Hematopoietic multipotent progenitor cell treated with erythropoietin and hydrocortisone succinate and interleukin-3 and kit ligand, for 6 days (in vitro differentiated cells): ENCODE data around the gene REEP6.
"Not testable (repeated sequence)": the region's sequence is repeated elsewhere in the genome, so short reads cannot be mapped to it uniquely, and the experiment has no call there.

ENCODE experiments used
- DNase-seq: peaks from one replicate; pipeline ENCODE4 v3.0.0-alpha.2; 2015

Gene REEP6

DNA sequence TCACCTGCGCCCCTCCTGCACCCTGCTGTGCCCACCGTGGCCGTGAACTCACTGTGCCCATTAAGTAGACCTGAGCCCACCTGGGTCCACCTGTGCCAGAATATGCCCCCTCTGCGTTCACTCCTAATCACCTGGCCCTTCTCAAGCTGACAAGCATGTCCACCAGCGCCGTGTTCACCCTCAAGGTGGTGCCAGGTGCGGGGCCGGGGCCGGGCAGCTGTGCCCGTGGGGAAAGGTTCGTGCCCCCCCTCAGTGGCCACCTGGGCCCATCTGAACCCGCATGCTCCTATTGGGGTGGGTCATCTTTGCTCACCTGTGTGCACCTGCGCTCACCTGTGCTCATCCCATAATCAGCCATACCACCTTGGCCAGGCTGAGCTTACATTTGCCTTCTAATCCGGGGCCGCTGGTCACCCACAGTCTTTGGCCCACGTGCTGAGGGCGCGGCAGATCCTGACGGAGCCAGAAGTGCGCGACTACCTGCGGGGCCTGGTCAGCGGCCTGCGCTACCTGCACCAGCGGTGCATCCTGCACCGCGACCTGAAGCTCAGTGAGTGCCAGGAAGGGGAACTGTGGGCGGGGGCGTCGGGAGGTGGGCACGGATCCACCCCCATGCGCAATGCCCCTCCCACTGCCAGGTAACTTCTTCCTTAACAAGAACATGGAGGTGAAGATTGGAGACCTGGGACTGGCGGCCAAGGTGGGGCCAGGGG, 35.2 kb downstream of the REEP6 start:
- DNase-seq: no peak

DNA sequence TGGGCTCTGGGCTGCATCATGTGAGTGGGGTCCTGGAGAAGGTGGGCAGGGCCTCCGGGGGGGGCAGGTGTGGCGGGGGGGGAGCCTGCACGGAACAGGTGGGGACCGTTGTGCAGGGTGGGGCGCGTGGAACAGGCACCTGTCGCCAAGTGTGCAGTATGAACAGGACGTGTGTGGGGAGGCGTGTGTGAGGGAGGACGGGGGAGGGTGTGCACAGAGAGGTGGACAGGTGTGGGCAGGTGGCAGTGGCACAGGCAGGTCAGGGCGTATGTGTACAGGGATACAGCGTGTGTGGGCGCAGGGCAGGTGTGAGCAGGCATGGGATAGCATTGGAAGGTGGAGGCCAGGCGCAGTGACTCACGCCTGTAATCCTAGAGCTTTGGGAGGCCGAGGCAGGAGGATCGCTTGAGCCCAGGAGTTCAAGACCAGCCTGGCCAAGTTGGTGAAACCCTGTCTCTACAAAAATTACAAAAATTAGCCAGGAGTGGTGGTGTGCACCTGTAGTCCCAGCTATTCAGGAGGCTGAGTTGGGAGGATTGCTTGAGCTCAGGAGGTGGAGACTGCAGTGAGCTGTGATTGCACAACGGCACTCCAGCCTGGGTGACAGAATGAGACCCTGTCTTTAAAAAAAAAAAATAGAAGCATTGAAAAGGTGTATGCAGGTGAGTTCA, 36.1 kb downstream of the REEP6 start:
- DNase-seq: no peak

DNA sequence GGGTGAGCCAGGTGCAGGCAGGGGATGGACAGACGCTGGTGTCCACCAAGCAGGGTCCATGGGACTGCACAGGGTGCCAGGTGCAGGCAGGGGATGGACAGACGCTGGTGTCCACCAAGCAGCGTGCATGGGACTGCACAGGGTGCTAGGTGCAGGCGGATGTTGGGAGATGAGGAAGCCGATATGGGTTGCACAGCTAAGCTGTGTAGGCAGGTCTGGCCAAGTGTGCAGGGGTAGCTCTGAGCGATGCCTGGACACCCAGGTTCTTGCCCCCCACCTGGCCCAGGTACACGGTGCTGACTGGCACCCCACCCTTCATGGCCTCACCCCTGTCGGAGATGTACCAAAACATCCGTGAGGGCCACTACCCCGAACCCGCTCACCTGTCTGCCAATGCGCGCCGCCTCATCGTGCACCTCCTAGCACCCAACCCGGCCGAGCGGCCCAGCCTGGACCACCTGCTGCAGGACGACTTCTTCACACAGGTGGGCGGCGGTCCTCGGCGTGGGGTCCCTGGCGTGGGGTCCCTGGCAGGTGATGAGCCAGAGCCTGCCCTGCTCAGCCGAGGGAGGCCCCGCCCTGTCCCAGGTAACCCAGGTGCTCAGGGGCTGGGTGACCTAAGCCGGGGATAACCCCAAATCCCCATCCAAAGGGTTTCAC, 36.8 kb downstream of the REEP6 start:
- no peak for DNase-seq

DNA sequence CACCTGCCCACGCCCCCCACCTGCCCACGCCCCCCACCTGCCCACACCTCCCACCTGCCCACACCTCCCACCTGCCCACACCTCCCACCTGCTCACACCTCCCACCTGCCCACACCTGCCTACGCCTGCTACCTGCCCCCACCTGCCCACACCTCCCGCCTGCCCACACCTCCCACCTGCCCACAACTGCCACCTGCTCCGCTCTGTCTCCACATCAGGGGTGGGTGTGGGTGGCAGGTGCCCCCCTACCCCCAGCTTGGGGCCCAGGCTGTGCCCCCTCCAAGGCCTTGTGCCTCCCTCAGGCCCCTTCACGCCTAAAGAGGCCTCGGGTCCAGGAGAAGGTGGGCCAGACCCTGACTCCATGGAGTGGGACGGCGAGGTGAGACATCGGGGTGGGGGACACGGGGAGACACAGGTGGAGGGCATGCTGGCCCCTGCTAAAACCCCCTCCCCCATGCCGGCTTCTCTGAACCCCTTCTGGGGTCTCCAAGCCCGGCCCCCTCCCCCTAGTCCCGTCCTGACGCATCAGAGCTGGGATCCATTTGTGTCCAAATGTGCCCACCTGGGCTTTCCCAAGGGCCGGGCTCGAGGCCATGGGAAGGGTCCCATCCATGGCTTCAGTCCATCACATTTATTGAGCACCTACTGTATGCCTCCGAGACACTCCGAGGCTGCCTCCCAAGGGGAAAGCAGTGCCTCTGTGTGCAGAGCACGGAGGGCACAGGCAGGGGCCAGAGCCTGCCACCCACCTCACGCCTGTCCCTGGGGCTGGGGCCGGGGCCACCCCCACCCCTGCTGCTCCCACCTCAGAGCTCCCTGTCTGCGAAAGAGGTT, 37.8 kb downstream of the REEP6 start:
- DNase-seq: no peak

DNA sequence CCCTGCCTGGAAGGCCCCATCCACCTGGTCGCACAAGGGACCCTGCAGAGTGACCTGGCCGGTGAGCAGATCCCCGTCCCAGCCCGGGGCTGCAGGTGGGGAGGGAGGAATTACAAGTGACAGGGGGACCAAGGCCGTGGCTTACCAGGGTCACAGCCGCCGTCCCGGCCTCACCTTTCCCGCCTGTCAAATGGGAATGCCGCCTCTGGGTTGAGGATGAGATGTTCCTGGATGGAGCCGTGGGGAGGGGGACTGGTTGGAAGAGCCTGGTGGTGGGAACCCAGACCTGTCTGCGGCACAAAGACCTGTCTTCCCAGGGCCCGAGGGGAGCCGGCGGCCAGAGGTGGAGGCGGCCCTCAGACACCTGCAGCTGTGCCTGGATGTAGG, 38.4 kb downstream of the REEP6 start:
- no peak for DNase-seq

DNA sequence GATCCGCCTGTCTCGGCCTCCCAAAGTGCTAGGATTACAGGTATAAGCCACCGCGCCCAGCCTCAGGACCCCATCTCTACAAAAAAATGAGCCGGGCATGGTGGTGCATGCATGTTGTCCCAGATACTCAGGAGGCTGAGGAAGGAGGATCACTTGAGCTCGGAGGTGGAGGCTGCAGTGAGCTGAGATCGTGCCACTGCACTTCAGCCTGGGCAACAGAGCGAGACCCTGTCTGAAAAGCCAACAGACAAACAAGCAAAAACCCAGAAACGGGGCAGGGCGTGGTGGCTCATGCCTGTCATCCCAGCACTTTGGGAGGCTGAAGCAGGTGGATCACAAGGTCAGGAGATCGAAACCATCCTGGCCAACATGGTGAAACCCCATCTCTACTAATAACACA, 39.9 kb downstream of the REEP6 start:
- DNase-seq: not testable (repeated sequence)

DNA sequence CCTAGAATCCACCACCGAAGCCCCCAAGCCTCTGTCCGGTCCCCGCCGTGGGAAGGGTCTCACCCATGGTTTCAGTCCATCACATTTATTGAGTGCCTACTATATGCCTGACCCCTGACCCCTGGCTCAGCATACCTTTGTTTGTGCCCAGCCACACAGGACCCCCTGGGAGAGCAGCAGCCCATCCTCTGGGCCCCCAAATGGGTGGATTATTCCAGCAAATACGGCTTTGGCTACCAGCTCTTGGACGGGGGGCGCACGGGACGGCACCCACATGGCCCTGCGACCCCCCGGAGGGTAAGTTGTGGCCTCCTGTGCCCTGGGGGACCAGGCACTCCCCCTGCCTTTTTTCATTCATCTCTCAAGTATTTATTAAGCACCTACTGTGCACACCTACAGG, 40.6 kb downstream of the REEP6 start:
- no peak for DNase-seq

DNA sequence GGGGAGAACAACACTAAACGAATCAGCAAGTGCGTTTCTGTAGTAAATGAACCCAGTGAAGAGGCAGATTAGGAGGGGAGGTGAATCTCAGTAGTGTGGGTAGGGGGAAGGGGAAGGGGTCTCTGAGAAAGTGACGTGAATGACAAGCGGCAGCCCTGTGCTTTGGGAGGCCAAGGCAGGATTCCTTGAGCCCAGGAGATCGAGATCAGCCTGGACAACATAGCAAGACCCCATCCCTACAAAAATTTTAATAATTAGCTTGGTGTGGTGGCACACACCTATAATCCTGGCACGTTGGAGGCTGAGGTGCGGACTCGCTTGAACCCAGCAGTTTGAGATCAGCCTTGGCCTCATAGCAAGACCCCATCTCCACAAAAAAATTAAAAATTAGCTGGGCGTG, 41.0 kb downstream of the REEP6 start:
- DNase-seq: no peak

DNA sequence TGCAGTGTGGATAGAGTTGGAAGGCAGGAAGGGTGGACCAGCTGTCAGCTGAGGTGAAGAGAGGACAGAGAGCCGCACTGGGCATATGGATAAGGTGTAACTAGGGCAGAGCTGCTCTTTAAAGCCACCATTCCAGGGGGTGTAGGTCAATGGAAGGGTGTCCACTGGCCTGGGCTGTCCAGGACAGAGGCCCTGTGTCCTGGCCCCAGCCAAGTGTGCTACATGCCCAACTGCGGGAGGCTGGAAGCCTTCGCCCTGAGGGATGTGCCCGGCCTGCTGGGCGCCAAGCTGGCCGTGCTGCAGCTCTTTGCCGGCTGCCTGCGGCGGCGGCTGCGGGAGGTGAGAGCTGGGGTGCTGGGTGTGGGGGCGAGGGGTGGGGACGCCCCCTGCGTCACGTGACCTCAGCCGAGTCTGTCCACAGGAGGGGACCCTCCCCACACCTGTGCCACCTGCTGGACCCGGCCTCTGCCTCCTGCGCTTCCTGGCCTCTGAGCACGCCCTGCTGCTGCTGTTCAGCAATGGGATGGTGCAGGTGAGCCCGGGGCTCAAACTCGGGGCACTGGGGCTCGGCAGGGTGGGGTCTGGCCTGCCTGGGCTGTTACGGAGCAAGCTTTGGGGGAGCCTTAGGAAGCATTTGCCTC, 42.6 kb downstream of the REEP6 start:
- DNase-seq: no peak

DNA sequence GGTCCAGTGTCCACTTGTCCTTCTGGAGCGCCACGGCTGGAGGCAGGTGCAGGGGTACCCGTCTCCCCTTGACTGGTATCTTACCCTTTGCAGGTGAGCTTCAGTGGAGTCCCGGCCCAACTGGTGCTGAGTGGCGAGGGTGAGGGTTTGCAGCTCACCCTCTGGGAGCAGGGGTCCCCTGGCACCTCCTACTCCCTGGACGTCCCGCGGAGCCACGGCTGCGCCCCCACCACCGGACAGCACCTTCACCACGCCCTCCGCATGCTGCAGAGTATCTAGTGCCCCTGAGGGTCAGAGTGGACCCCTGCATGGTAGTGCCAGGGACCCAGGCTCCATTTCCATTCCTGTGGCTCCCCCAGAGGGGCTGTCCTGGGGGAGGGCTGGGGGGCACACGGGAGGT, 44.0 kb downstream of the REEP6 start:
- no peak for DNase-seq

DNA sequence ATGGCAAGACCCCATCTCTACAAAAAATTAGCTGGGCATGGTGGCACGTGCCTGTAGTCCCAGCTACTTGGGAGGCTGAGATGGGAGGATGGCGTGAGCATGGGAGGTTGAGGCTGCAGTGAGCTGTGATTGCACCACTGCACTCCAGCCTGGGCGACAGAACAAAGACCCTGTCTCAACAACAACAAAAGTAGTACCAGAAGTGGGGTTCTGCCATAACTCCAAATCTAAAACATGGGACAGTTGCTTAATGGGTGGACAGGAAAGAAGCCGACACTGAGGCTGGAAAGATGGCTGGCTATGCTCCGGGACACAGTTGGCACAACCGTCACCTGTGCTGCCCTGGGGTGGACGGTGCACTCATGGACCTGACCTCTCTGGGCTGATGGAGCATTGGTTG, 44.7 kb downstream of the REEP6 start:
- not testable (repeated sequence) for DNase-seq

DNA sequence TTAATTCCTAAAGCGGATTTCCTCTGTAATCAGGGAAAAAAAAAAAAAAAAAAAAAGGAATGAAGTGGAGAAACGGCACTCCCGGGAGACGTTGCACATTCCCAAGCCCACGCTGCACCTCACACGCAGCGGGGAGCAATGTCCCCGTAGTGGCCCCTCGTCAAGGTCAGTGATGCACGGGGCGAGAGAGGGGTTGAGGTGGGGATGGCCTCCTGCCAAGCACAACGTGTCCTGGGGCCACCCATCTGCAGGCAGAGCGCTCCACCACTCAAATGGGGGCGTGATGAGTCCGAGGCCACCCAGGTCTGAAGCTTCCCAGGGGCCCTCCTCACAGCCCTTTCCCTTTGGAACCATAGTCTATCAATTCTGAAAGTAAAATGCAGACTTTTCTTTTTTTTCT, 48.0 kb downstream of the REEP6 start:
- no peak for DNase-seq

DNA sequence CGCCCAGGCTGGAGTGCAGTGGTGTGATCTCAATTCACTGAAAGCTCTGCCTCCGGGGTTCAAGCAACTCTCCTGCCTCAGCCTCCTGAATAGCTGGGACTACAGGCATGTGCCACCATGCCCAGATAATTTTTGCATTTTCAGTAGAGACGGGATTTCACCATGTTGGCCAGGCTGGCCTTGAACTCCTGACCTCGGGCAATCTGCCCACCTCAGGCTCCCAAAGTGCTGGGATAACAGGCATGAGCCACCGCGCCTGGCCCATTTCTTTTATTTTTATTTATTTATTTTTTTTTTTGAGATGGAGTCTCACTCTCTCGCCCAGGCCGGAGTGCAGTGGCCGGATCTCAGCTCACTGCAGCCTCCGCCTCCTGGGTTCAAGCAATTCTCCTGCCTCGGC, 48.8 kb downstream of the REEP6 start:
- not testable (repeated sequence) for DNase-seq

DNA sequence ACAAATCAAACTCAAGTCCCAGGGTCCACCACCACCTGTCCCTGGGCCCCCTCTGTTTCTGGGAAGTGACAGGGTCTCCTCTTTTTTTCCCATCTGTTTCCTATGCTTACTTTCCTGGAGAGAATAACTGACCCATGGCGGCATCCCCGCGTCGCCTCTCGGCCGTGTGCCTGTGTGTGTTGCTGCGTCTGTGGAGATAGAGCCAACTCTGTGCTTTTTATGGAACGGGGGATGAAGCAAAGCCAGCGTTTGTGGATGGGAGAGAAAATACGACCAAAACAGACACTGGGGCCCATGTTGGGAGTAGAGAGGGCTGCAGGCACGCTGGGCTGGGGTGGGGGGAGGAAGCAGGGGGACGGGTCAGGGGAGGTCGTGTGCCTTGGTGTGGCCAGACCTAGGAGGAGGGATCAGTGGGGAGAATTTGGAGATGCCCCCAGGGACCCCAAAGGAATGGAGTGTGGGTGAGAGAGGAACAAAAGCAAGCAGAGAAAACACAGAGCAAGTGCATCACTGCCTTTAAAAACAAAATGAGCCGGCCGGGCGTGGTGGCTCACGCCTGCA, 49.5 kb downstream of the REEP6 start:
- DNase-seq: no peak
